ENCODE data around the gene FLCN.

Gene FLCN

DNA sequence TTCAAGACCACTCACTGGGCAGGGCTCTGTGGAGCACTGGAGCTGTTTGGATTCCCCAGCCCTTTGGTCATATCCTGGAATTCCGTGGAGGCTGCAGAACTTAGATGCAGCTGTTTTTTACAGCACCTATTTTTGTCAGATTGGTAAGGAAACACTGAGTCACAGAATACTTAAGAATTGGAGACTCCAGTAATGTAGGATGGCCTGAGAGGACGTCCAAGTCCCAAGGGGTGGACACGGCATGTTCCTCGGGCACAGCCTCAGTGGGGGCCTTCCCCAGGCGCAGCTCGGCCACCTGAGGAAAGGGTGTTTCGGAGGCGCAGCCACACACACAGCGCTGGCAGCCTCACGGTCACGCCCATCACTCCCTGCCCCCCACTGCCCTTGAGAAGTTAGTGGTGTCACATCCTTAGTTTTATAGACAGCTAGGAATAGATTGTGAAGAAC lies 45.6 kb downstream of the FLCN start:
- TF ChIP-seq MYC (IDR thresholded peaks at IDR 0.05; ENCODE audit: low read depth, low read length): no peak
- TF ChIP-seq, protein P1, sequence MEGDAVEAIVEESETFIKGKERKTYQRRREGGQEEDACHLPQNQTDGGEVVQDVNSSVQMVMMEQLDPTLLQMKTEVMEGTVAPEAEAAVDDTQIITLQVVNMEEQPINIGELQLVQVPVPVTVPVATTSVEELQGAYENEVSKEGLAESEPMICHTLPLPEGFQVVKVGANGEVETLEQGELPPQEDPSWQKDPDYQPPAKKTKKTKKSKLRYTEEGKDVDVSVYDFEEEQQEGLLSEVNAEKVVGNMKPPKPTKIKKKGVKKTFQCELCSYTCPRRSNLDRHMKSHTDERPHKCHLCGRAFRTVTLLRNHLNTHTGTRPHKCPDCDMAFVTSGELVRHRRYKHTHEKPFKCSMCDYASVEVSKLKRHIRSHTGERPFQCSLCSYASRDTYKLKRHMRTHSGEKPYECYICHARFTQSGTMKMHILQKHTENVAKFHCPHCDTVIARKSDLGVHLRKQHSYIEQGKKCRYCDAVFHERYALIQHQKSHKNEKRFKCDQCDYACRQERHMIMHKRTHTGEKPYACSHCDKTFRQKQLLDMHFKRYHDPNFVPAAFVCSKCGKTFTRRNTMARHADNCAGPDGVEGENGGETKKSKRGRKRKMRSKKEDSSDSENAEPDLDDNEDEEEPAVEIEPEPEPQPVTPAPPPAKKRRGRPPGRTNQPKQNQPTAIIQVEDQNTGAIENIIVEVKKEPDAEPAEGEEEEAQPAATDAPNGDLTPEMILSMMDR (IDR thresholded peaks at IDR 0.05; ENCODE audit: low read depth, low read length): no peak
- TF ChIP-seq, protein P2, sequence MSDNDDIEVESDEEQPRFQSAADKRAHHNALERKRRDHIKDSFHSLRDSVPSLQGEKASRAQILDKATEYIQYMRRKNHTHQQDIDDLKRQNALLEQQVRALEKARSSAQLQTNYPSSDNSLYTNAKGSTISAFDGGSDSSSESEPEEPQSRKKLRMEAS (IDR thresholded peaks at IDR 0.05; ENCODE audit: low read depth, low read length): no peak
- TF ChIP-seq POLR2A (IDR thresholded peaks at IDR 0.05; ENCODE audit: extremely low read depth, insufficient read length): no peak
- H3K4me3 ChIP-seq (ENCODE audit: low read depth, low read length): no peak overlapping the region
- DNase-seq (ENCODE audit: low read depth): no peak

DNA sequence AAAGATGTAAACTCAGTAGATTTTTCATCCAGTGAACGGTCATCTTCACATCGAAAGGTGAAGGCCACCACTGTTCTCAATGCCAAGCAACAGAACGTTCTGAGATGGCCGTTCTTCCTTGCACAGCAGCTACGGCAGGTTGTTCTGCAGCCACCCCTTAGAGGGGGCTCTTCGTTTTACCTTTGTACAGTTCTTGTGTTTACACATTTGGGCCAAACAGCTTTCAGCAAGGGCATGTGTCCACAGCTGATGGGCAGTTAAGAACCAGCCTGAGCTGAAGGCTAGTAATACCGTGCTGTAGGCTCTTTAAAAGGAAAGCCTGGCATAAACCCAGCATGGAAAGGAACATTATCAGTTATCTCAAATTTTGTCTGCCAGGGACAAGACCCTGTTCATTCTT lies 46.8 kb downstream of the FLCN start:
- no peak for TF ChIP-seq POLR2A (IDR thresholded peaks at IDR 0.05; ENCODE audit: extremely low read depth, insufficient read length)
- TF ChIP-seq, protein P1 (IDR thresholded peaks at IDR 0.05; ENCODE audit: low read depth, low read length): no peak
- no peak for TF ChIP-seq MYC (IDR thresholded peaks at IDR 0.05; ENCODE audit: low read depth, low read length)
- TF ChIP-seq, protein P2 (IDR thresholded peaks at IDR 0.05; ENCODE audit: low read depth, low read length): no peak
- DNase-seq (ENCODE audit: low read depth): no peak
- H3K4me3 ChIP-seq (ENCODE audit: low read depth, low read length): no peak overlapping the region

DNA sequence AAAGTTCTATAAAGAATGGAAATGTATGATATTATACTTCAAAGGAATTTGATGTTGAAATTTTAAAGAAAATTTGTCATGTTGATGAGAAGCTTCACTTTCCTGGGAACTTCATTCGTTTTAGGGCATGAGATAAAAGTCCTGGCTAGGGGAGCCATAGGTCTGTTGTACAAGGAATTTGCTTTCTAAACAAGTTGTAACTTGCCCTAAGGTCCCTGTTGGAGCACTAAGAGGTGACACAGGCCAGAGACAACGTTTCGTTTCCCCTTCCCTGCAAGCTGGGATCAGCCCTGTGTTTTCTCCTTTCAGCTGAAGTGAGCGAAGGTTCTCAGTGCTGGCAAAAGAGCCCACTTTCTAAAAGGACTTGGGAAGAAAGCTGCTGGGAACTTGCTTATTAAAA lies 47.4 kb downstream of the FLCN start:
- no peak for TF ChIP-seq MYC (IDR thresholded peaks at IDR 0.05; ENCODE audit: low read depth, low read length)
- TF ChIP-seq, protein P2 (IDR thresholded peaks at IDR 0.05; ENCODE audit: low read depth, low read length): no peak
- TF ChIP-seq, protein P1 (IDR thresholded peaks at IDR 0.05; ENCODE audit: low read depth, low read length): no peak
- no peak for TF ChIP-seq POLR2A (IDR thresholded peaks at IDR 0.05; ENCODE audit: extremely low read depth, insufficient read length)
- no peak for DNase-seq (ENCODE audit: low read depth)
- no peak overlapping the region for H3K4me3 ChIP-seq (ENCODE audit: low read depth, low read length)

DNA sequence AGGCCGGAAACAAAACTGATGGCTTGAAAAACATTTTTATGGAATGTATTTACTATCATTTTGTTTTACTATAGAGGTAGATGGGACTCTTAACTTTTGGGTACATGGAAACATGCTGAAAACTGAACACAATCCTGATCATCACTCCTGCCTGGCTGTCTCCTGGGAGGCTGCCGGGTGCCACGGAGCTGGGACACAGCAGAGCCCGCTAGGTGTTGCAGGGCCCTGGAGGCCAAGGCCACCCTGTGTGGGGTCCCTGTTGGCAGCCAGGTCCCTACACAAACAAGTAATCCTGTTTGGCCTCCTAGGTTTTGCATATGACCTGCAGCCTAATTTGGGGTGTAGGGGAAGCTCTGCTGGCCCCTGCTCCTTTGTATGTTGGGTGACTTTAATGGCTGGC lies 48.4 kb downstream of the FLCN start:
- DNase-seq (ENCODE audit: low read depth): no peak
- TF ChIP-seq, protein P2 (IDR thresholded peaks at IDR 0.05; ENCODE audit: low read depth, low read length): no peak
- TF ChIP-seq MYC (IDR thresholded peaks at IDR 0.05; ENCODE audit: low read depth, low read length) (no peak), POLR2A (IDR thresholded peaks at IDR 0.05; ENCODE audit: extremely low read depth, insufficient read length) (no peak)
- TF ChIP-seq, protein P1 (IDR thresholded peaks at IDR 0.05; ENCODE audit: low read depth, low read length): no peak
- H3K4me3 ChIP-seq (ENCODE audit: low read depth, low read length): no peak overlapping the region

DNA sequence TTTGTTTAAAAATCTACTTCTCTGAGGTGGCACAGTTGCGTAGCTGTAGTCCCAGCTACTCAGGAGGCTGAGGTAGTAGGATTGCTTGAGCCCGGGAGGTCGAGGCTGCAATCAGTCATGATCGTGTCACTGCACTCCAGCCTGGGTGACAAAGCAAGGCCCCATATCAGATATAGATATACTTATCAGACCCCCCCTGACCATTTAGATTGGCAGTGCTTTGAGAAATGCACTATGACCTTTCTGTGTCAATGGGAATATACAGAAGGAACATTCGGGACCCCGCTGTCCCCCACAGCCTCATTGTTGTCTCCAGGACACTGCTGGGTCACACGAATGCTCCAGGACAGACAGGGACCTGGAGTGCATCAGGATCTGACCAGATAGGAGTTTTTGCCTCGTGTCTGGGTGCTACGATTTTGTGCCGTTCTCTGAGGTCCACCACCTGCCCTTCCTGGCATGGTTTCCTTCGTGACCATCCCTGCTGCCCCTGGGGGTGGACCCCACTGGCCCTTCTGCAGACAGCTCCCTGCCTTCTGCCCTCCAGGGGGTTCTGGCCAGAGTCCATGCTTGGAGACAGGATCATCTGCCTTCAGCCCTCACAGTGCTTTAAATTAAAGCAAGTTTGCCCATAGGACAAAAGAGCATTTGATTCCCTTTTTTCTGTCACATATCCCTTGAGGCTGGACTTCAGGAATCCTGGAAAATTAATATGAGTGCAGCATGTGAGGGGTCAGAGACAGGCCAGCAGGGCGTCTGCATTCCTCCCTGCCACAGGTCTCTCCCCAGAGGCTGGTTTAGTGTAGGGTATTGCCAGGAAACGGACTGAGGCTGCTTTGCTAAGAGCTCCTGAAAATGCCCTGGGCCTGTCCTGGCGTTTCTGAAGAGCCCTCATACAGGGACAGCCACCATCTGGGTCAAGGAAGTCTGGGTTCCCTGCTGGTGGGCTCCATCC lies 50.1 kb downstream of the FLCN start:
- H3K4me3 ChIP-seq (ENCODE audit: low read depth, low read length): no peak overlapping the region
- TF ChIP-seq, protein P1 (IDR thresholded peaks at IDR 0.05; ENCODE audit: low read depth, low read length): no peak
- TF ChIP-seq, protein P2 (IDR thresholded peaks at IDR 0.05; ENCODE audit: low read depth, low read length): no peak
- TF ChIP-seq POLR2A (IDR thresholded peaks at IDR 0.05; ENCODE audit: extremely low read depth, insufficient read length): no peak
- TF ChIP-seq MYC (IDR thresholded peaks at IDR 0.05; ENCODE audit: low read depth, low read length): no peak
- no peak for DNase-seq (ENCODE audit: low read depth)

Data from NB4 (cell line).